HEK293T (cell line): Measurements from ENCODE around the gene RER1.

Experiments
- CTCF ChIA-PET: fragments of 350-600 bp; formaldehyde crosslinking; extraction: SDS; loops from one replicate; lab custom pipeline; 2021; ENCODE audit warnings: antibody characterized with exemption, inconsistent platforms; lab: Yijun Ruan, JAX
- POLR2A ChIA-PET: fragments of 350-600 bp; formaldehyde crosslinking; extraction: SDS; loops from one replicate; lab custom pipeline; 2020; ENCODE audit warnings: antibody characterized with exemption, inconsistent platforms; lab: Yijun Ruan, JAX
- DNase-seq: peaks from one replicate; pipeline ENCODE4 v3.0.0; 2012; ENCODE audit warnings: mixed read lengths; ENCODE audit errors: extremely low spot score
- ARNT ChIP-seq: fragments of 450-650 bp; IDR thresholded peaks from 2 replicates; pipeline ENCODE4 v1.6.1; 2017; ENCODE audit warnings: mild to moderate bottlenecking
- BHLHE40 ChIP-seq: fragments of 450-650 bp; IDR thresholded peaks from 2 replicates; pipeline ENCODE4 v1.6.1; 2016; ENCODE audit warnings: mild to moderate bottlenecking, moderate library complexity, borderline replicate concordance
- CTBP1 ChIP-seq: fragments of 450-650 bp; IDR thresholded peaks from 2 replicates; pipeline ENCODE4 v1.6.1; 2016; ENCODE audit warnings: borderline replicate concordance
- ELF4 ChIP-seq: fragments of 450-650 bp; IDR thresholded peaks from 2 replicates; pipeline ENCODE4 v1.6.1; 2017; ENCODE audit warnings: antibody characterized with exemption
- FOXA1 ChIP-seq: fragments of 450-650 bp; IDR thresholded peaks from 2 replicates; pipeline ENCODE4 v1.6.1; 2016; ENCODE audit warnings: mild to moderate bottlenecking
- FOXK2 ChIP-seq: fragments of 450-650 bp; IDR thresholded peaks from 2 replicates; pipeline ENCODE4 v1.6.1; 2016; ENCODE audit warnings: mild to moderate bottlenecking
- FOXM1 ChIP-seq: fragments of 450-650 bp; IDR thresholded peaks from 2 replicates; pipeline ENCODE4 v1.6.1; 2017; ENCODE audit warnings: mild to moderate bottlenecking, borderline replicate concordance
- HDGF ChIP-seq: fragments of 450-650 bp; IDR thresholded peaks from 2 replicates; pipeline ENCODE4 v1.6.1; 2017; ENCODE audit warnings: antibody characterized with exemption, borderline replicate concordance
- L3MBTL2 ChIP-seq: fragments of 450-650 bp; conservative IDR thresholded peaks from 2 replicates; pipeline ENCODE4 v1.6.1; 2016; ENCODE audit warnings: mild to moderate bottlenecking
- LEF1 ChIP-seq: fragments of 450-650 bp; IDR thresholded peaks from 2 replicates; pipeline ENCODE4 v1.6.1; 2017; ENCODE audit warnings: mild to moderate bottlenecking, borderline replicate concordance
- NFRKB ChIP-seq: fragments of 450-650 bp; IDR thresholded peaks from 2 replicates; pipeline ENCODE4 v1.6.1; 2016; ENCODE audit warnings: mild to moderate bottlenecking, moderate library complexity
- PKNOX1 ChIP-seq: fragments of 450-650 bp; IDR thresholded peaks from 2 replicates; pipeline ENCODE4 v1.6.1; 2016
- SP1 ChIP-seq: fragments of 450-650 bp; IDR thresholded peaks from 2 replicates; pipeline ENCODE4 v1.6.1; 2017
- SUZ12 ChIP-seq: fragments of 450-650 bp; IDR thresholded peaks from 2 replicates; pipeline ENCODE4 v1.6.1; 2016; ENCODE audit warnings: mild to moderate bottlenecking
- TARDBP ChIP-seq: fragments of 450-650 bp; IDR thresholded peaks from 2 replicates; pipeline ENCODE4 v1.6.1; 2016
- ZNF384 ChIP-seq: fragments of 450-650 bp; IDR thresholded peaks from 2 replicates; pipeline ENCODE4 v1.6.1; 2016

The RER1 gene

GRCh38 chr1:2344744-2345296 is 46.8 kb upstream of the RER1 start:
- ChIA-PET CTCF (no interaction called here), POLR2A (no interaction called here)
- TF ChIP-seq FOXK2 (no peak), ELF4 (no peak), BHLHE40 (no peak), SP1 (no peak), HDGF (no peak), TARDBP (no peak), FOXA1 (no peak)
- no peak for DNase-seq

- ChIA-PET CTCF (no interaction called here), POLR2A (no interaction called here)
- DNase-seq: no peak
- TF ChIP-seq SUZ12 (no peak), FOXA1 (no peak), PKNOX1 (no peak), TARDBP (no peak), ELF4 (no peak), NFRKB (no peak), ARNT (no peak), BHLHE40 (no peak), FOXM1 (no peak), L3MBTL2 (no peak), HDGF (no peak), SP1 (no peak), FOXK2 (no peak), CTBP1 (no peak), ZNF384 (no peak), LEF1 (no peak)
Observed at GRCh38 chr1:2345297-2346075, 46.2 kb upstream of the RER1 start.

- no peak for TF ChIP-seq L3MBTL2
- TF ChIP-seq BHLHE40: no peak
- no peak for TF ChIP-seq ZNF384
- no peak for TF ChIP-seq FOXK2
- TF ChIP-seq FOXM1: no peak
- TF ChIP-seq NFRKB: no peak
- TF ChIP-seq ELF4: no peak
- no peak for TF ChIP-seq PKNOX1
- TF ChIP-seq TARDBP: no peak
- no peak for TF ChIP-seq HDGF
- TF ChIP-seq FOXA1: no peak
- no peak for TF ChIP-seq SP1
- ChIA-PET CTCF (interaction anchor here (0.6 kb wide), 1 partner anchor 53 kb away, joined by 3 read pairs; no protein-coding TSS in a partner anchor), POLR2A (no interaction called here)
- no peak for DNase-seq
Observed at GRCh38 chr1:2346691-2347408, 44.8 kb upstream of the RER1 start.

GRCh38 chr1:2347409-2347785 is 44.2 kb upstream of the RER1 start:
- CTCF ChIA-PET: no interaction called here
- DNase-seq: no peak
- POLR2A ChIA-PET: no interaction called here
- TF ChIP-seq NFRKB (no peak), FOXK2 (no peak), FOXM1 (no peak), BHLHE40 (no peak), HDGF (no peak), CTBP1 (no peak), L3MBTL2 (no peak), ARNT (no peak), SP1 (no peak), LEF1 (no peak), SUZ12 (no peak), PKNOX1 (no peak), ELF4 (no peak), TARDBP (no peak), FOXA1 (no peak), ZNF384 (no peak)

- ChIA-PET CTCF (no interaction called here), POLR2A (no interaction called here)
- TF ChIP-seq FOXM1 (no peak), ZNF384 (no peak), SUZ12 (no peak), BHLHE40 (no peak), TARDBP (no peak), PKNOX1 (no peak)
- no peak for DNase-seq
Observed at GRCh38 chr1:2347896-2348295, 43.7 kb upstream of the RER1 start.
